GM06990 (cell line): ENCODE data around the gene AGK.

Experiments used
- DNase-seq: peaks from one replicate; pipeline ENCODE4 v3.0.0-alpha.2; 2011; ENCODE audit not compliant: insufficient read length; ENCODE audit errors: extremely low read depth
- H3K27me3 ChIP-seq: replicated peaks from 2 replicates; pipeline ENCODE4 v1.6.0; 2011; ENCODE audit warnings: low read length; ENCODE audit not compliant: control insufficient read depth, insufficient read depth
- H3K36me3 ChIP-seq: 2 replicates; pipeline ENCODE4 v1.5.1; 2011; ENCODE audit warnings: low read length; ENCODE audit not compliant: control insufficient read depth, insufficient read depth
- H3K4me3 ChIP-seq: replicated peaks from 2 replicates; pipeline ENCODE4 v1.5.1; 2011; ENCODE audit warnings: low read depth, mild to moderate bottlenecking, control low read depth, low read length
- CTCF ChIP-seq: IDR thresholded peaks from 2 replicates; pipeline ENCODE4 v1.5.1; 2011; ENCODE audit warnings: low read length, control low read depth, mild to moderate bottlenecking, inconsistent platforms; ENCODE audit not compliant: insufficient read depth, poor library complexity, severe bottlenecking

AGK gene

DNA sequence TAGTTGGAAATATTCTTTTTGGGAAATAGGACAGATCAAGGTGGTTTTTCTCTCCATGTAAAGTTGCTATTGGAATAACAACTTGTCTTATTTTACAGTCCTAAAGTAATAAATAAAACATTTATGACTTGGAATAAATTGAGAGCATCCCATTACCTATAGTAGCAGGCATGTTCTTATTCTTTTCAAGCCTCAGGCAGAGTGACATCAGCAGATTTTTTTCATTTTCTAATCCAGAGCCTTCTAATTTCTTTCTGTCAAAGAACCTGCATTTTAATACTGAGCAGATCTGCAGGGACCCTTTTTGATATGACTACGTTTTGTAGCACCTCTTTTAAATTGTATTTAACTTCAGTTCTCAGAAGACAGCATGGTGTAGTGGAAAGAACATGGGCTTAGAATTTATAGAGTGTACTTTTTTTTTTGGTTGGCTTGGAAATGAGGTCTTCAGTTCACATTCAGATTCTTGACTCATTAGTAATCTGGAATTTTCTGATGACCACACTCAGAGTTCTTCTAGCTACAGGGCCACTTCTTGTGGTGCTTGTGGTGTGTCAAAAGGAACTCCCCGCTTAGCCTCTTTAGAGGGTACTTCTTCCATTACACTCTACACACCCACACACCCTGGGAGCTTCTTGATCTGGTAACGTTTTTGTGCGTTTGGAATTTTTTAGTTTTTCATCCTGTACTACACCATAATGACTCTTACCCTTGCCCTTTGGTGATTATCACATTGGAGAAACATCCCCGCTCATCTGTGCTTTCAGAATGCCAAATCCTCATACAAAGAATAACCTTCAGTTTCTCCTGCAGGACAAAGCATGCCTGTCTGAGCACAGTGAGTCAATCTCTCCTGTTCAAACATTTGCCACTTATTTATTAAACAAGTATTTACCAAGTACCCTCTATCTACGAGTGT is 34.6 kb downstream of the AGK start:
- H3K27me3 ChIP-seq = no peaks in the 10 kb centered on the region
- no peaks in the 10 kb centered on the region for H3K36me3 ChIP-seq
- no peak overlapping the region for H3K4me3 ChIP-seq
- DNase-seq = peak; percentile 36
- no peak for TF ChIP-seq CTCF

DNA sequence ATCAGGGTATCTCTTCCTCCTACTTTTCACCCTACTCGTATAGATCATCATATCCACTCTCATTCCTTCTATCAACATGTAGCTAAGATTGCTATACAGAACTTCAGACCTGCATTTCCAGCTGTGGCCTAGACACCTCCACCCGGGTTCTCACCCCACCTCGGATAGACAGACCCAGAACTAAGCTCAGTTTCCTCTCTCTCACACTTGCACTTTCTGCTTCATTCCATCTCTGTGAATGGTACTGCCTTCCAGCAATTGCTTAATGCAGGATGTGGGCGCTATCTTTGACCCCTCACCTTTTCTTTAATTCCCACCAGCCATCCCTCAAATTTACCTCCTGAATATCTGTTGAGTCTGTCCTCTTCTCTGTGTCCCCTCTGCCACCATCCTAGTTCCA is 35.7 kb downstream of the AGK start:
- H3K27me3 ChIP-seq = no peaks in the 10 kb centered on the region
- H3K4me3 ChIP-seq = no peak overlapping the region
- no peak for TF ChIP-seq CTCF
- H3K36me3 ChIP-seq = no peaks in the 10 kb centered on the region
- DNase-seq = no peak

GRCh38 chr7:141587304-141587703 is 36.1 kb downstream of the AGK start:
- no peaks in the 10 kb centered on the region for H3K27me3 ChIP-seq
- H3K4me3 ChIP-seq = no peak overlapping the region
- no peaks in the 10 kb centered on the region for H3K36me3 ChIP-seq
- no peak for TF ChIP-seq CTCF
- DNase-seq = no peak

DNA sequence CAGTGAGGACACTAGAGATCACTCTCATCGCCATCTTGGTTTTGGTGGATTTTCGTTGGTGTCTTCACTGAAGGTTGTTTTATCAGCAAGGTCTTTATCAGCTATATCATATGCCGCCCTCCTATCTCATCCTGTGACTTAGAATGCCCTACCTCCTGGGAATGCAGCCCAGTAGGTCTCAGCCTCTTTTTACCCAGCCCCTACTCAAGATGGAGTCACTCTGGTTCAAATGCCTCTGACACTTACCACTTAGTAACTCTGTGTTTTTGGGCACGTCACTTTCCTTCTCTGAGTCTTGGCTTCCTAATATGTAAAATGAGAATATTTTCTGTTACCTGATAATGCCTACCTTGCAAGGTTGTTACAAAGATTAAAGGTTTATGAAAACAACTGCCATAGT is 37.7 kb downstream of the AGK start:
- DNase-seq = no peak
- TF ChIP-seq CTCF = no peak
- Histone ChIP-seq H3K27me3 (no peaks in the 10 kb centered on the region), H3K36me3 (no peaks in the 10 kb centered on the region), H3K4me3 (no peak overlapping the region)

GRCh38 chr7:141590071-141590470 is 38.9 kb downstream of the AGK start:
- no peak for DNase-seq
- TF ChIP-seq CTCF = no peak
- no peaks in the 10 kb centered on the region for H3K27me3 ChIP-seq
- no peaks in the 10 kb centered on the region; the same call in 1 of the 2 replicates for H3K36me3 ChIP-seq
- no peak overlapping the region for H3K4me3 ChIP-seq
